ENCODE results near the gene PLAAT4. TPM values are rescaled to one million over a fixed set of nuclear protein-coding genes. Genes with fewer than 3 reads are reported as not detected.

Gene PLAAT4
- total and polyA plus RNA-seq, 2 of the 8 experiments (the other 6 are each of a cell fraction or from before 2014, with no cell fraction given): 2.8 to 4.1 TPM

- CTCF ChIA-PET (ENCODE audit: partially characterized antibody): interaction anchor here (0.6 to 1.2 kb wide), 4 partner anchors 9 to 233 kb away, joined by 3 to 4 read pairs (median 4); no protein-coding TSS in a partner anchor
- peak overlapping the region; percentile 90; the same call in 1 of the 2 replicates for H3K18ac ChIP-seq (ENCODE audit: extremely low read depth, low read length)
Observed at GRCh38 chr11:63551889-63552266, 15.3 kb downstream of the PLAAT4 start.

More at GRCh38 chr11:63551889-63552266, 15.3 kb downstream of the PLAAT4 start:
- Histone ChIP-seq H3K36me3 (ENCODE audit: control insufficient read depth in 2 of 4, insufficient read depth in 4 of 4, low read length in 3 of 4) (no peaks in the 10 kb centered on the region), H3K9ac (replicated peaks in 1 of 4; ENCODE audit: extremely low read depth in 1 of 4, low read depth in 3 of 4, low read length in 3 of 4) (no peak overlapping the region), H2BK120ac (replicated peaks; ENCODE audit: low read depth, low read length) (peak overlapping the region; percentile 48), H4K8ac (ENCODE audit: extremely low read depth, insufficient read depth, low read length) (no peak overlapping the region; the same call in 1 of the 2 replicates), H3K4me1 (replicated peaks in 1 of 4; ENCODE audit: control insufficient read depth in 3 of 4, insufficient read depth in 4 of 4, low read length in 3 of 4) (peaks cover 0 to 6% (median 2%) of the 10 kb centered on the region in 4 experiments; a peak in 2 of 7 replicates), H4K91ac (replicated peaks; ENCODE audit: insufficient read length, low read length) (peak overlapping the region; percentile 83), H3K23ac (ENCODE audit: insufficient read length) (no peak overlapping the region), H2BK12ac (ENCODE audit: low read depth, low read length) (0 out of 2 replicates have a peak overlapping the region, but pooled peaks have one; percentile 87), H2AFZ (ENCODE audit: low read length) (no peak overlapping the region), H4K20me1 (replicated peaks in 1 of 2; ENCODE audit: control insufficient read depth in 1 of 2, insufficient read depth in 2 of 2, low read length in 2 of 2) (no peaks in the 10 kb centered on the region), H3K27me3 (replicated peaks in 1 of 4; ENCODE audit: control insufficient read depth in 3 of 4, extremely low read depth in 1 of 4, insufficient read depth in 3 of 4, low read length in 3 of 4) (no peaks in the 10 kb centered on the region), H3K27ac (ENCODE audit: low read depth, low read length) (no peak overlapping the region), H3K4me2 (ENCODE audit: insufficient read depth in 1 of 2, low read depth in 2 of 2, low read length in 2 of 2) (no peak overlapping the region), H3K4ac (replicated peaks; ENCODE audit: insufficient read length, low read depth, low read length) (peak overlapping the region; percentile 70), H3K9me3 (ENCODE audit: insufficient read depth in 2 of 2, low read depth in 1 of 2, low read length in 1 of 2) (no peaks in the 10 kb centered on the region; a peak in 1 of 4 replicates), H2BK20ac (ENCODE audit: low read length) (no peak overlapping the region), H3K56ac (replicated peaks; ENCODE audit: insufficient read length, low read depth, low read length) (no peak overlapping the region), H4K5ac (ENCODE audit: insufficient read length, low read depth, low read length) (no peak overlapping the region), H2BK15ac (ENCODE audit: low read length) (peak overlapping the region; percentile 95; the same call in 1 of the 2 replicates), H3K14ac (ENCODE audit: insufficient read length) (no peak overlapping the region), H3K4me3 (ENCODE audit: extremely low read depth in 1 of 4, insufficient read depth in 2 of 4, low read depth in 3 of 4, low read length in 4 of 4) (no peak overlapping the region), H3K79me1 (ENCODE audit: low read depth, low read length) (no peaks in the 10 kb centered on the region), H2BK5ac (ENCODE audit: low read depth, low read length) (no peak overlapping the region; the same call in 1 of the 2 replicates), H3K79me2 (ENCODE audit: control insufficient read depth in 1 of 2, insufficient read depth in 2 of 2, low read length in 2 of 2) (no peaks in the 10 kb centered on the region), H3K23me2 (ENCODE audit: low read depth, low read length) (no peaks in the 10 kb centered on the region), H2AK5ac (ENCODE audit: low read depth, low read length) (peak overlapping the region; percentile 95; the same call in 1 of the 2 replicates)
- TF ChIP-seq CBX8 (IDR thresholded peaks at IDR 0.05; ENCODE audit: borderline replicate concordance, low read depth, low read length) (no peak), CTCF (IDR thresholded peaks at IDR 0.05; ENCODE audit: control extremely low read depth in 1 of 3, insufficient read depth in 1 of 3, low read depth in 1 of 3, low read length in 3 of 3) (peak in 1 of 3 experiments; percentile 3; a peak in 1 of 4 replicates), RAD21 (IDR thresholded peaks at IDR 0.05 in 1 of 2, conservative IDR thresholded peaks at IDR 0.05 in 1 of 2; ENCODE audit: low read depth in 2 of 2, low read length in 2 of 2) (0 out of 4 replicates have a peak, but pooled peaks of 1 of the 2 experiments have one; percentile 3)
- DNase-seq (ENCODE audit: low read depth in 1 of 2, low spot score in 2 of 2) (no peak), FAIRE-seq (no peak)
- 88% methylated on average over 6 of the region's 6 CpGs; no CpG with 5 or more reads in 1 of the 2 experiments for WGBS, 2 experiments (ENCODE audit: extremely low coverage in 1 of 2, insufficient coverage in 1 of 2, insufficient read length in 1 of 2, insufficient replicate concordance in 2 of 2, low coverage in 1 of 2, low lambda C conversion rate in 2 of 2, missing lambda C conversion rate in 1 of 2)
- POLR2A ChIA-PET (ENCODE audit: partially characterized antibody): interaction anchor here (3.5 kb wide), 1 partner anchor 10 kb away, joined by 12 read pairs; the partner anchor contains the start of gene PLAAT2

All from H1 (cell line).